DOHH2 (cell line): ENCODE measurements around the gene BRCA1.
"Not testable (repeated sequence)": the region's sequence is repeated elsewhere in the genome, so short reads cannot be mapped to it uniquely, and the experiment has no call there.

Experiments used
- EZH2phosphoT487 ChIP-seq: fragments of 200-600 bp; sonication (generic); IDR thresholded peaks from 2 replicates; pipeline ENCODE4 v1.6.1; 2017; ENCODE audit warnings: borderline replicate concordance, mild to moderate bottlenecking, antibody characterized with exemption, low read length, moderate library complexity, mixed read lengths
- TF ChIP-seq, protein P1 (sequence below): fragments of 200-600 bp; sonication (generic); IDR thresholded peaks from one replicate; pipeline ENCODE4 v1.5.1; 2014; ENCODE audit warnings: antibody characterized with exemption, mild to moderate bottlenecking, low read depth, low read length; ENCODE audit not compliant: poor library complexity, severe bottlenecking

DNA sequence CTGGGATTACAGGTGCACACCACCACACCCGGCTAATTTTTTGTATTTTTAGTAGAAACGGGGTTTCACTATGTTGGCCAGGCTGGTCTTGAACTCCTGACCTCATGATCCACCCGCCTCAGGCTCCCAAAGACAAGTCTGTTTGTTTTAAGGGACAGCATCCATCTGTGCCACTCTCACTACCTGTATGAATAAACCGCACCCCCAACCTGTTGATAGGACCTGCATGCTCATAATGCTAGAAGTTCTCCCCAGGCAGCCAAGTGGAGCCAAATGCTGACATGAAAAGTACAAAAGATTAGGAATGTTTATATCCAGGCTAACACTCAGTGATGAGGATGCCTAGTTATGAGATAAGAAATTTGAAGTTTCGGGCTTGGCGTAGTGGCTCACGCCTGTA is 72.2 kb downstream of the BRCA1 start:
- TF ChIP-seq, protein P1, sequence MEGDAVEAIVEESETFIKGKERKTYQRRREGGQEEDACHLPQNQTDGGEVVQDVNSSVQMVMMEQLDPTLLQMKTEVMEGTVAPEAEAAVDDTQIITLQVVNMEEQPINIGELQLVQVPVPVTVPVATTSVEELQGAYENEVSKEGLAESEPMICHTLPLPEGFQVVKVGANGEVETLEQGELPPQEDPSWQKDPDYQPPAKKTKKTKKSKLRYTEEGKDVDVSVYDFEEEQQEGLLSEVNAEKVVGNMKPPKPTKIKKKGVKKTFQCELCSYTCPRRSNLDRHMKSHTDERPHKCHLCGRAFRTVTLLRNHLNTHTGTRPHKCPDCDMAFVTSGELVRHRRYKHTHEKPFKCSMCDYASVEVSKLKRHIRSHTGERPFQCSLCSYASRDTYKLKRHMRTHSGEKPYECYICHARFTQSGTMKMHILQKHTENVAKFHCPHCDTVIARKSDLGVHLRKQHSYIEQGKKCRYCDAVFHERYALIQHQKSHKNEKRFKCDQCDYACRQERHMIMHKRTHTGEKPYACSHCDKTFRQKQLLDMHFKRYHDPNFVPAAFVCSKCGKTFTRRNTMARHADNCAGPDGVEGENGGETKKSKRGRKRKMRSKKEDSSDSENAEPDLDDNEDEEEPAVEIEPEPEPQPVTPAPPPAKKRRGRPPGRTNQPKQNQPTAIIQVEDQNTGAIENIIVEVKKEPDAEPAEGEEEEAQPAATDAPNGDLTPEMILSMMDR, result not testable (repeated sequence)
- not testable (repeated sequence) for TF ChIP-seq EZH2phosphoT487
